Body of pancreas (tissue), 4 donors: ENCODE results near the gene COBLL1. TPM values are rescaled to one million over a fixed set of nuclear protein-coding genes. Genes with fewer than 3 reads are reported as not detected.

Experiments used
- ATAC-seq: fragments of 150-250 bp; one replicate; pipeline ENCODE4 v1.9.1; 2016
- DNase-seq, 4 donors: peaks; one replicate each; pipeline ENCODE4 v3.0.0-alpha.2; 2019
- H3K27ac ChIP-seq, 4 donors: fragments of 200-600 bp; sonication (generic); 1 replicate in 3 of 4; 2 replicates in 1 of 4; pipeline versions ENCODE4 v1.5.1 to v1.6.1; 2016 to 2019; ENCODE audit warnings: mild to moderate bottlenecking in 1 of 4, mixed read lengths in 1 of 4, moderate library complexity in 1 of 4
- H3K27me3 ChIP-seq, 2 donors: fragments of 200-600 bp; sonication (generic); one replicate each; pipeline ENCODE4 v1.6.0; 2016; ENCODE audit warnings: mild to moderate bottlenecking in 1 of 2
- H3K36me3 ChIP-seq, 2 donors: fragments of 200-600 bp; sonication (generic); replicated peaks in 1 of 2; 2 replicates each; pipeline ENCODE4 v1.5.1; 2016; ENCODE audit warnings: low read depth in 2 of 2; ENCODE audit not compliant: insufficient read depth in 1 of 2
- H3K4me1 ChIP-seq: fragments of 200-600 bp; sonication (generic); one replicate; pipeline ENCODE4 v1.6.0; 2016
- H3K4me3 ChIP-seq, 2 donors: fragments of 200-600 bp; sonication (generic); 1 replicate in 1 of 2; 2 replicates in 1 of 2; pipeline ENCODE4 v1.5.1; 2016 to 2019
- H3K9me3 ChIP-seq, 3 donors: fragments of 200-600 bp; sonication (generic); 1 replicate in 2 of 3; 2 replicates in 1 of 3; pipeline ENCODE4 v1.5.1; 2016
- CTCF ChIP-seq, 7 experiments: fragments of 450-650 bp in 4 of 7; fragments of 200-600 bp in 3 of 7; sonication (generic) in 3 of 7; IDR thresholded peaks; one replicate each; pipeline ENCODE4 v1.5.1; 2016 to 2019; ENCODE audit warnings: antibody characterized with exemption in 7 of 7
- POLR2A ChIP-seq, 3 donors: fragments of 450-650 bp; IDR thresholded peaks; one replicate each; pipeline ENCODE4 v1.6.1; 2016; ENCODE audit warnings: antibody characterized with exemption in 3 of 3, mild to moderate bottlenecking in 2 of 3
- WGBS, 2 donors: methylation state at CpG; one replicate each; pipeline ENCODE4 v1.1.5; 2017; 5-methylcytosine and 5-hydroxymethylcytosine counted together
- intact Hi-C: fragments of 100-400 bp; cut with DNase I; formaldehyde crosslinking; loops from one replicate; pipeline ENCODE4 v1.15.1; 2023
- total RNA-seq, 2 donors: library from RNA; depleted of rRNA; stranded (reverse); fragments of >200 nt; gene quantifications; one replicate each; pipeline ENCODE4 v1.1.0, GENCODE V29; 2016

The COBLL1 gene
- total RNA-seq, 2 donors from 2014 or later, result 104 to 140 TPM

GRCh38 chr2:164725542-164725941 is 116.1 kb downstream of the COBLL1 start:
- ATAC-seq, result no peak
- H3K27ac ChIP-seq, result no peak overlapping the region
- WGBS, 2 donors, result 64 to 95% methylated on average over 3 of the region's 3 CpGs

GRCh38 chr2:164722616-164723338 is 118.8 kb downstream of the COBLL1 start:
- WGBS, 2 donors, result 61 to 79% methylated on average over 2 of the region's 2 CpGs
- Histone ChIP-seq H3K4me1 (no peaks in the 10 kb centered on the region), H3K27ac (peak overlapping the region in 1 of 4 donors; percentile 21), H3K36me3 (peaks cover 0 to 3% of the 10 kb centered on the region in 2 donors), H3K9me3 (no peaks in the 10 kb centered on the region), H3K27me3 (no peaks in the 10 kb centered on the region), H3K4me3 (no peak overlapping the region)
- DNase-seq (no peak), ATAC-seq (no peak)
- no peak for TF ChIP-seq POLR2A (IDR thresholded peaks at IDR 0.05)
- no peak for TF ChIP-seq CTCF (IDR thresholded peaks at IDR 0.05)
- intact Hi-C loops, result no loop called here

More at GRCh38 chr2:164725542-164725941, 116.1 kb downstream of the COBLL1 start:
- H3K4me3 ChIP-seq, result no peak overlapping the region
- no peaks in the 10 kb centered on the region for H3K27me3 ChIP-seq
- intact Hi-C loops, result no loop called here
- peaks cover 0 to under 1% of the 10 kb centered on the region in 2 donors for H3K36me3 ChIP-seq
- no peaks in the 10 kb centered on the region for H3K9me3 ChIP-seq
- DNase-seq, result no peak
- H3K4me1 ChIP-seq, result no peaks in the 10 kb centered on the region
- no peak for TF ChIP-seq CTCF (IDR thresholded peaks at IDR 0.05)

- Histone ChIP-seq H3K9me3 (no peaks in the 10 kb centered on the region), H3K27ac (no peak overlapping the region), H3K4me1 (peaks cover 6% of the 10 kb centered on the region), H3K4me3 (no peak overlapping the region), H3K36me3 (peaks cover 0 to 3% of the 10 kb centered on the region in 2 donors), H3K27me3 (no peaks in the 10 kb centered on the region)
- DNase-seq, result no peak
- no peak for TF ChIP-seq CTCF (IDR thresholded peaks at IDR 0.05)
- no peak for TF ChIP-seq POLR2A (IDR thresholded peaks at IDR 0.05)
- ATAC-seq, result no peak
- 78 to 83% methylated on average over 1 of the region's 1 CpG for WGBS, 2 donors
- intact Hi-C loops, result no loop called here
Observed at GRCh38 chr2:164721430-164721829, 120.2 kb downstream of the COBLL1 start.

GRCh38 chr2:164719996-164720941 is 121.4 kb downstream of the COBLL1 start:
- no peak for TF ChIP-seq POLR2A (IDR thresholded peaks at IDR 0.05)
- no peak for TF ChIP-seq CTCF (IDR thresholded peaks at IDR 0.05)
- no peak for DNase-seq
- peak overlapping the region in 1 of 4 donors; percentile 31 for H3K27ac ChIP-seq
- no peak for ATAC-seq
- 76 to 87% methylated on average over 3 of the region's 3 CpGs for WGBS, 2 donors
- no peak overlapping the region for H3K4me3 ChIP-seq
- intact Hi-C loops, result no loop called here
- H3K4me1 ChIP-seq, result peaks cover 15% of the 10 kb centered on the region
- H3K9me3 ChIP-seq, result no peaks in the 10 kb centered on the region
- peaks cover 0 to 3% of the 10 kb centered on the region in 2 donors for H3K36me3 ChIP-seq
- no peaks in the 10 kb centered on the region for H3K27me3 ChIP-seq
